WTC11 (cell line): ENCODE data around the gene WDR3.

Experiments used
- AR ChIP-seq: fragments of 250-450 bp; sonication (Bioruptor Pico); IDR thresholded peaks from 2 replicates; pipeline ENCODE4 v1.9.0; 2021; ENCODE audit warnings: mild to moderate bottlenecking
- ARID4B ChIP-seq: sonication (generic); formaldehyde crosslinking; IDR thresholded peaks from 2 replicates; pipeline ENCODE4 v1.8.0; 2023; ENCODE audit warnings: missing genetic modification reagents, mild to moderate bottlenecking, borderline replicate concordance
- CTCF ChIP-seq: fragments of 200-600 bp; IDR thresholded peaks from 2 replicates; pipeline ENCODE4 v1.8.0; 2022; ENCODE audit warnings: antibody characterized with exemption
- JUN ChIP-seq: sonication (generic); formaldehyde crosslinking; IDR thresholded peaks from 2 replicates; pipeline ENCODE4 v1.8.0; 2023; ENCODE audit warnings: mild to moderate bottlenecking, missing genetic modification reagents
- ZNF317 ChIP-seq: sonication (generic); formaldehyde crosslinking; IDR thresholded peaks from 2 replicates; pipeline ENCODE4 v1.8.1; 2023; ENCODE audit warnings: low read depth, mild to moderate bottlenecking, moderate library complexity, missing genetic modification reagents, borderline replicate concordance

GRCh38 chr1:117930173-117930447 lies 571 bp downstream of the WDR3 start:
- no peak for TF ChIP-seq JUN (CRISPR knock-in tag)
- no peak for TF ChIP-seq AR
- no peak for TF ChIP-seq ARID4B
- no peak for TF ChIP-seq CTCF
- no peak for TF ChIP-seq ZNF317 (CRISPR knock-in tag)
